Epithelial cell of esophagus (primary cell): ENCODE data around the gene SEMA3A.
A peak's percentile ranks its signal among the peaks of the same experiment; 100 is the strongest.

ENCODE experiments used
- DNase-seq: peaks from one replicate; pipeline ENCODE4 v3.0.0; 2010; ENCODE audit warnings: low read depth
- H3K4me3 ChIP-seq: 2 replicates; pipeline ENCODE4 v1.5.1; 2011; ENCODE audit warnings: mild to moderate bottlenecking, low read length, control low read depth
- TF ChIP-seq, protein P1 (sequence below): IDR thresholded peaks from 2 replicates; pipeline ENCODE4 v1.5.1; 2011; ENCODE audit warnings: low read depth, mild to moderate bottlenecking, low read length, control low read depth, inconsistent platforms; ENCODE audit not compliant: insufficient read depth; ENCODE audit errors: missing control alignments

The SEMA3A gene

GRCh38 chr7:83987764-83988163, 206.8 kb downstream of the SEMA3A start:
- no peak overlapping the region for H3K4me3 ChIP-seq
- no peak for DNase-seq
- TF ChIP-seq, protein P1, sequence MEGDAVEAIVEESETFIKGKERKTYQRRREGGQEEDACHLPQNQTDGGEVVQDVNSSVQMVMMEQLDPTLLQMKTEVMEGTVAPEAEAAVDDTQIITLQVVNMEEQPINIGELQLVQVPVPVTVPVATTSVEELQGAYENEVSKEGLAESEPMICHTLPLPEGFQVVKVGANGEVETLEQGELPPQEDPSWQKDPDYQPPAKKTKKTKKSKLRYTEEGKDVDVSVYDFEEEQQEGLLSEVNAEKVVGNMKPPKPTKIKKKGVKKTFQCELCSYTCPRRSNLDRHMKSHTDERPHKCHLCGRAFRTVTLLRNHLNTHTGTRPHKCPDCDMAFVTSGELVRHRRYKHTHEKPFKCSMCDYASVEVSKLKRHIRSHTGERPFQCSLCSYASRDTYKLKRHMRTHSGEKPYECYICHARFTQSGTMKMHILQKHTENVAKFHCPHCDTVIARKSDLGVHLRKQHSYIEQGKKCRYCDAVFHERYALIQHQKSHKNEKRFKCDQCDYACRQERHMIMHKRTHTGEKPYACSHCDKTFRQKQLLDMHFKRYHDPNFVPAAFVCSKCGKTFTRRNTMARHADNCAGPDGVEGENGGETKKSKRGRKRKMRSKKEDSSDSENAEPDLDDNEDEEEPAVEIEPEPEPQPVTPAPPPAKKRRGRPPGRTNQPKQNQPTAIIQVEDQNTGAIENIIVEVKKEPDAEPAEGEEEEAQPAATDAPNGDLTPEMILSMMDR = no peak

- TF ChIP-seq, protein P1 = no peak
- no peak for DNase-seq
Measured at GRCh38 chr7:83985821-83986220, 208.8 kb downstream of the SEMA3A start.

DNA sequence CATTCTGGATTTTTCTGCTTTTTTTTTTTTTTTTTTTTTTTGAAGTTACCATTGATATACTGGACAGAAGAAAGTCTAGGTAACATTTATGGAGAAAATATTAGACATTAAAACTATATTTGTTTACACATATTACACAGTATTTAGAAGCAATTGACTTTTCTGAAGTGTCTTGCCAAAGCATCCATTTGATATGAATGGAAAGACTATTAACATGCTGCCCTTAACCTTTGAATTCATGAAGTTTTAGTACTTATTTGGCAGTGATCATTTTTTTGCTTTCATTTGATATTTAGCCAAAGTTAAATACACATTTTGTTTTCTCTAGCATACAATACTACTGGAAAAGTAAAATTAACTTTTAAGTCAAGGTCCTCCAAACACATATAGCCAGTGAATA, 210.0 kb downstream of the SEMA3A start:
- H3K4me3 ChIP-seq = no peak overlapping the region
- TF ChIP-seq, protein P1 = no peak
- DNase-seq = no peak

More at GRCh38 chr7:83985821-83986220, 208.8 kb downstream of the SEMA3A start:
- no peak overlapping the region for H3K4me3 ChIP-seq

GRCh38 chr7:83984076-83984475, 210.5 kb downstream of the SEMA3A start:
- H3K4me3 ChIP-seq = no peak overlapping the region
- TF ChIP-seq, protein P1 = no peak
- DNase-seq = no peak

DNA sequence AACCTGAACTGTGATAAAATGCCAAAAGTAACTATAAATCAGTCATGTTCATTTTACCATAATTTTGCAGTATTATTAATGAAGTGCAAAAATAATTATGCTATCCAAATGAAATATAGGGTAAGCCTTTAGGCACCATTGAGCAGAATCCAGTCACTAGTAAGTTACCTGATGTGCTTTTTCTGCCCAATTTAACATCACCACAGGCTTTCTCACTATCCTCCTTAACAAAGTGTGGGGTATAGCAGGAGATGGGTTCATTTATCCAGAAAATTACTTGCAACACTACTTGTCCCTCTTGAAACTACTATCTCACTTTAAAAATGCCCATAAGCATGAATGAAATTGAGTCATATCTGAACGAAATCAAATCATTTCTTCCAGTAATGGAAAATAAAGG, 211.0 kb downstream of the SEMA3A start:
- H3K4me3 ChIP-seq = no peak overlapping the region
- TF ChIP-seq, protein P1 = no peak
- no peak for DNase-seq

DNA sequence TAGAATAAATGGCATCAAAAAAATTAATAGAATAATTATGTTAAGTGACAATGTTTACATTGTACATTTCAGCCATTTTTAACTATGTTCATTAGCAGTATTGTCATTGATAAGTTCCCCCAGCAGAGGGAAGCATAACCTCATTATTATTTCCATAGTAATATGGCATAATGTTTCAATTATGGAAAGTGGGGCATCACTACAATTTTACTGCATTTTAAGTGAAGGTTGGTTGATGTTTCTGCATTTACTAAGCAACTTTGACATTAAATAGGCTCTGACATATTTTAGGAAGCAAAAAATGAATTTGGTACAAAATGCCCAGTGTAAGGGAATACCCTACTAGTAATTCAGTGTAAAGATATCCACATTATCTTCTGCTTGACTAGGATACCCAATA, 218.3 kb downstream of the SEMA3A start:
- DNase-seq = peak; percentile 50
- TF ChIP-seq, protein P1 = peak; percentile 48
- H3K4me3 ChIP-seq = no peak overlapping the region

- no peak overlapping the region for H3K4me3 ChIP-seq
- no peak for DNase-seq
- TF ChIP-seq, protein P1 = no peak
Measured at GRCh38 chr7:83970081-83970480, 224.5 kb downstream of the SEMA3A start.
